ENCODE measurements around the gene ACOT7.
A peak's percentile ranks its signal among the peaks of the same experiment; 100 is the strongest.

ACOT7 gene

GRCh38 chr1:6259491-6260362 is 133.8 kb downstream of the ACOT7 start:
- no peak for TF ChIP-seq CTCF (IDR thresholded peaks at IDR 0.05; ENCODE audit: extremely low read depth, missing control alignments)

GRCh38 chr1:6258675-6259074 is 134.9 kb downstream of the ACOT7 start:
- no peak for TF ChIP-seq CTCF (IDR thresholded peaks at IDR 0.05; ENCODE audit: extremely low read depth, missing control alignments)

More at GRCh38 chr1:6259491-6260362, 133.8 kb downstream of the ACOT7 start:
- peak; percentile 93 for DNase-seq (ENCODE audit: low spot score)

GRCh38 chr1:6257541-6258069 is 136.0 kb downstream of the ACOT7 start:
- no peak for DNase-seq (ENCODE audit: low spot score)
- TF ChIP-seq CTCF (IDR thresholded peaks at IDR 0.05; ENCODE audit: extremely low read depth, missing control alignments), result no peak

More at GRCh38 chr1:6258675-6259074, 134.9 kb downstream of the ACOT7 start:
- no peak for DNase-seq (ENCODE audit: low spot score)

- no peak for TF ChIP-seq CTCF (IDR thresholded peaks at IDR 0.05; ENCODE audit: extremely low read depth, missing control alignments)
- no peak for DNase-seq (ENCODE audit: low spot score)
Measured at GRCh38 chr1:6256645-6257044, 136.9 kb downstream of the ACOT7 start.

- no peak for DNase-seq (ENCODE audit: low spot score)
- no peak for TF ChIP-seq CTCF (IDR thresholded peaks at IDR 0.05; ENCODE audit: extremely low read depth, missing control alignments)
Measured at GRCh38 chr1:6254691-6255090, 138.9 kb downstream of the ACOT7 start.

GRCh38 chr1:6253380-6253779 is 140.2 kb downstream of the ACOT7 start:
- no peak for TF ChIP-seq CTCF (IDR thresholded peaks at IDR 0.05; ENCODE audit: extremely low read depth, missing control alignments)
- DNase-seq (ENCODE audit: low spot score), result no peak

GRCh38 chr1:6252374-6252710 is 141.2 kb downstream of the ACOT7 start:
- no peak for TF ChIP-seq CTCF (IDR thresholded peaks at IDR 0.05; ENCODE audit: extremely low read depth, missing control alignments)
- no peak for DNase-seq (ENCODE audit: low spot score)

All from GM20000 (cell line).